ENCODE measurements around the gene SUGP1.

SUGP1 gene

GRCh38 chr19:19300613-19301012 lies 19.7 kb downstream of the SUGP1 start:
- DNase-seq: no peak

- DNase-seq: no peak
Observed at GRCh38 chr19:19297759-19298158, 22.6 kb downstream of the SUGP1 start.

GRCh38 chr19:19296953-19297689 lies 23.2 kb downstream of the SUGP1 start:
- DNase-seq: no peak

GRCh38 chr19:19294914-19295313 lies 25.4 kb downstream of the SUGP1 start:
- DNase-seq: no peak

GRCh38 chr19:19292607-19293006 lies 27.7 kb downstream of the SUGP1 start:
- no peak for DNase-seq

- DNase-seq: no peak
Observed at GRCh38 chr19:19285686-19286085, 34.6 kb downstream of the SUGP1 start.

- DNase-seq: no peak
Observed at GRCh38 chr19:19280561-19280960, 39.7 kb downstream of the SUGP1 start.

GRCh38 chr19:19279853-19280252 lies 40.5 kb downstream of the SUGP1 start:
- DNase-seq: no peak

- no peak for DNase-seq
Observed at GRCh38 chr19:19279062-19279612, 41.2 kb downstream of the SUGP1 start.

GRCh38 chr19:19278315-19278714 lies 42.0 kb downstream of the SUGP1 start:
- no peak for DNase-seq

- DNase-seq: no peak
Observed at GRCh38 chr19:19276851-19277250, 43.5 kb downstream of the SUGP1 start.

GRCh38 chr19:19276386-19276785 lies 43.9 kb downstream of the SUGP1 start:
- DNase-seq: no peak

GRCh38 chr19:19274716-19275565 lies 45.4 kb downstream of the SUGP1 start:
- no peak for DNase-seq

GRCh38 chr19:19274146-19274545 lies 46.2 kb downstream of the SUGP1 start:
- DNase-seq: no peak

- no peak for DNase-seq
Observed at GRCh38 chr19:19271828-19272599, 48.3 kb downstream of the SUGP1 start.

GRCh38 chr19:19270749-19271571 lies 49.3 kb downstream of the SUGP1 start:
- DNase-seq: no peak

GRCh38 chr19:19269952-19270694 lies 50.2 kb downstream of the SUGP1 start:
- DNase-seq: no peak

- no peak for DNase-seq
Observed at GRCh38 chr19:19268453-19269385, 51.6 kb downstream of the SUGP1 start.

GRCh38 chr19:19267305-19267704 lies 53.0 kb downstream of the SUGP1 start:
- DNase-seq: no peak

- DNase-seq: no peak
Observed at GRCh38 chr19:19263886-19264487, 56.3 kb downstream of the SUGP1 start.

All from T-helper 9 cell (primary cell).